ENCODE results near the gene KCNJ6. TPM values are rescaled to one million over a fixed set of nuclear protein-coding genes. Genes with fewer than 3 reads are reported as not detected.
"Not testable (repeated sequence)": the region's sequence is repeated elsewhere in the genome, so short reads cannot be mapped to it uniquely, and the experiment has no call there.

Gene KCNJ6
- total and polyA plus RNA-seq, 7 experiments from 2014 or later = 0.01 TPM; not detected in 6

DNA sequence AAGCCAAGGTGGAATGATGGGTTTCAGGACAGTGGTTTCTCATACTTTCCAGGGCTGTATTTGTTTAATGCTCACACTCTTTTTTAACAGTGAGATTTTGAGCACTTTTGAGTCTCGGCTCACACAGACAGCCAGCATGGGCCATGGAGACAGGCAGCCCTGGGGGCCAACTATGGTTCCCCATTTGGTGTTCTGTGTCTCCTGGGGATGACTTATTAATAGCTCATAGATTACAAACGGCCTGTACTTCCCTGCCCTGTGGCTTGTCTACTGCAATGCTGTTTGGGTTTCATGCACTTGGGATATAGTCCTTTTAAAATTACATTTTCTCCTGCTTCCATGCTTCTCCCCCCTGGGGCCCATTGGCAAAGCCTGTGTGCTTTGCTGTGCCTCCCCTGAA lies 178.3 kb downstream of the KCNJ6 start:
- no peaks in the 10 kb centered on the region for H3K4me1 Mint-ChIP-seq

GRCh38 chr21:37737507-37737906 lies 178.8 kb downstream of the KCNJ6 start:
- ChIA-PET POLR2A (no interaction called here), CTCF (no interaction called here)
- no peaks in the 10 kb centered on the region for H3K9me3 ChIP-seq (ENCODE audit: control insufficient read depth in 2 of 3, low read length in 3 of 3)
- H3K4me1 ChIP-seq (ENCODE audit: control insufficient read depth in 2 of 2, insufficient read depth in 2 of 2, low read length in 2 of 2) = no peaks in the 10 kb centered on the region
- DNase-seq = no peak
- H3K27ac ChIP-seq (ENCODE audit: low read depth, low read length) = no peak overlapping the region
- H3K36me3 ChIP-seq (ENCODE audit: control insufficient read depth in 2 of 3, insufficient read depth in 3 of 3, low read length in 3 of 3) = no peaks in the 10 kb centered on the region
- ATAC-seq = no peak
- H3K27me3 Mint-ChIP-seq = peaks cover 4 to 44% (median 18%) of the 10 kb centered on the region in 5 donors
- intact Hi-C loops (cut with micrococcal nuclease) = no loop called here
- no peaks in the 10 kb centered on the region for H3K4me1 Mint-ChIP-seq
- no peaks in the 10 kb centered on the region for H3K36me3 Mint-ChIP-seq
- no peaks in the 10 kb centered on the region for H3K27me3 ChIP-seq (ENCODE audit: control insufficient read depth in 2 of 2, insufficient read depth in 2 of 2, low read length in 2 of 2)
- H3K9me3 Mint-ChIP-seq = no peaks in the 10 kb centered on the region
- H3K27ac Mint-ChIP-seq = no peak overlapping the region
- H3K4me3 ChIP-seq (ENCODE audit: low read length) = no peak overlapping the region
- no peak overlapping the region for H3K4me3 Mint-ChIP-seq

More for the DNA sequence above, 178.3 kb downstream of the KCNJ6 start:
- Histone ChIP-seq H3K4me3 (ENCODE audit: low read length) (no peak overlapping the region), H3K9me3 (ENCODE audit: control insufficient read depth in 2 of 3, low read length in 3 of 3) (no peaks in the 10 kb centered on the region), H3K27me3 (ENCODE audit: control insufficient read depth in 2 of 2, insufficient read depth in 2 of 2, low read length in 2 of 2) (no peaks in the 10 kb centered on the region), H3K4me1 (ENCODE audit: control insufficient read depth in 2 of 2, insufficient read depth in 2 of 2, low read length in 2 of 2) (no peaks in the 10 kb centered on the region), H3K27ac (ENCODE audit: low read depth, low read length) (no peak overlapping the region), H3K36me3 (ENCODE audit: control insufficient read depth in 2 of 3, insufficient read depth in 3 of 3, low read length in 3 of 3) (no peaks in the 10 kb centered on the region)
- Mint-ChIP-seq H3K27ac (no peak overlapping the region), H3K9me3 (no peaks in the 10 kb centered on the region), H3K4me3 (no peak overlapping the region), H3K36me3 (no peaks in the 10 kb centered on the region), H3K27me3 (peaks cover 4 to 48% (median 16%) of the 10 kb centered on the region in 5 donors)
- intact Hi-C loops (cut with micrococcal nuclease) = no loop called here
- no peak for ATAC-seq
- ChIA-PET CTCF (no interaction called here), POLR2A (no interaction called here)
- DNase-seq = no peak

GRCh38 chr21:37734846-37735245 lies 181.4 kb downstream of the KCNJ6 start:
- Mint-ChIP-seq H3K27ac (no peak overlapping the region), H3K27me3 (peaks cover 4 to 43% (median 23%) of the 10 kb centered on the region in 5 donors), H3K36me3 (no peaks in the 10 kb centered on the region), H3K9me3 (no peaks in the 10 kb centered on the region), H3K4me1 (no peaks in the 10 kb centered on the region), H3K4me3 (no peak overlapping the region)
- ATAC-seq = no peak
- no peaks in the 10 kb centered on the region for H3K36me3 ChIP-seq (ENCODE audit: control insufficient read depth in 2 of 3, insufficient read depth in 3 of 3, low read length in 3 of 3)
- intact Hi-C loops (cut with micrococcal nuclease) = no loop called here
- no peak for DNase-seq
- H3K4me3 ChIP-seq (ENCODE audit: low read length) = no peak overlapping the region
- CTCF ChIA-PET = no interaction called here
- H3K27me3 ChIP-seq (ENCODE audit: control insufficient read depth in 2 of 2, insufficient read depth in 2 of 2, low read length in 2 of 2) = no peaks in the 10 kb centered on the region
- H3K4me1 ChIP-seq (ENCODE audit: control insufficient read depth in 2 of 2, insufficient read depth in 2 of 2, low read length in 2 of 2) = no peaks in the 10 kb centered on the region
- no peak overlapping the region for H3K27ac ChIP-seq (ENCODE audit: low read depth, low read length)
- POLR2A ChIA-PET = no interaction called here
- no peaks in the 10 kb centered on the region for H3K9me3 ChIP-seq (ENCODE audit: control insufficient read depth in 2 of 3, low read length in 3 of 3)

DNA sequence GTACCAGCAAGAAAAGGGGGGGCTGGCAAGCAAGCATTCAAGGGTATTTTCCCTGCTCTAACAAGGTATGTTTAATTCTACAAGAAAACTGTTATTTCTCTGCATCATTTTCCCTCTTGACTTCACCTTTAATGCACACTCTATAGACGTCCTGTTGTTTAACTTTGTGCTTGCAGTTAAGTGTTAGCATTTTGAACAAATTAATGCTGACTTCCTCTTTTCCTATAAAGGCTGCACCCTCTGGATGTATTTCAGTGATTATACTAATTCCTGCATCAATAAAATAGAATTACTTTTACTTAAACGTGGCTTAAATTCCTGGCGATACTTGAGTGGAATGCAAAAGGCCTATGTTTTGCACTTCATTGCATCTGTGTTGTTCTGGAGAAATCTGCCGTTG lies 183.3 kb downstream of the KCNJ6 start:
- H3K27ac ChIP-seq (ENCODE audit: low read depth, low read length) = no peak overlapping the region
- no peaks in the 10 kb centered on the region for H3K9me3 ChIP-seq (ENCODE audit: control insufficient read depth in 2 of 3, low read length in 3 of 3)
- H3K36me3 ChIP-seq (ENCODE audit: control insufficient read depth in 2 of 3, insufficient read depth in 3 of 3, low read length in 3 of 3) = no peaks in the 10 kb centered on the region
- H3K4me3 ChIP-seq (ENCODE audit: low read length) = no peak overlapping the region
- Mint-ChIP-seq H3K4me1 (no peaks in the 10 kb centered on the region), H3K27ac (no peak overlapping the region), H3K27me3 (peaks cover 0 to 41% (median 24%) of the 10 kb centered on the region in 5 donors), H3K36me3 (no peaks in the 10 kb centered on the region), H3K9me3 (no peaks in the 10 kb centered on the region), H3K4me3 (no peak overlapping the region)
- intact Hi-C loops (cut with micrococcal nuclease) = no loop called here
- ChIA-PET CTCF (no interaction called here), POLR2A (no interaction called here)
- DNase-seq = no peak
- no peaks in the 10 kb centered on the region for H3K27me3 ChIP-seq (ENCODE audit: control insufficient read depth in 2 of 2, insufficient read depth in 2 of 2, low read length in 2 of 2)
- H3K4me1 ChIP-seq (ENCODE audit: control insufficient read depth in 2 of 2, insufficient read depth in 2 of 2, low read length in 2 of 2) = no peaks in the 10 kb centered on the region
- no peak for ATAC-seq

DNA sequence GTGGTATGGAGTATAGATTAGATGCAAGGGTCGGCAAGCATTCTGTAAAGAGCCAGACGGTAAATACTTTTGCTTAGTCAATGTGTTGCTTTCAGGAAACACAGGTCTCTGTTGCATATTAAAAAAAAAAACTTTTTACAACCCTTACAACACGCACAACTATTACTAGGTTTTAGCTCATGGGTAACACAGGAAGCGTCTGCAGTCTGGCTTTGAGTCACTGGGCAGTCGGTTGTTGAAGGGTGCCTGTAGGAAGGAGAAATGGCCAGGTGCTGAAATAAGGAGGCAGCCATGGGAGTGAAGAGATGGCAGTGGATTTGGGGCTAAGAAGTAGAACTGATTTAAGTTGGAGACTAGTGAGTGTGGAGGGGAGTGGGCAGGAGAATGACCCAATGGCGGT lies 192.1 kb downstream of the KCNJ6 start:
- ChIA-PET CTCF (no interaction called here), POLR2A (no interaction called here)
- DNase-seq (no peak), ATAC-seq (no peak)
- Histone ChIP-seq H3K27me3 (ENCODE audit: control insufficient read depth in 2 of 2, insufficient read depth in 2 of 2, low read length in 2 of 2) (no peaks in the 10 kb centered on the region), H3K9me3 (ENCODE audit: control insufficient read depth in 2 of 3, low read length in 3 of 3) (no peaks in the 10 kb centered on the region), H3K36me3 (ENCODE audit: control insufficient read depth in 2 of 3, insufficient read depth in 3 of 3, low read length in 3 of 3) (no peaks in the 10 kb centered on the region), H3K4me3 (ENCODE audit: low read length) (no peak overlapping the region), H3K4me1 (ENCODE audit: control insufficient read depth in 2 of 2, insufficient read depth in 2 of 2, low read length in 2 of 2) (no peaks in the 10 kb centered on the region), H3K27ac (ENCODE audit: low read depth, low read length) (no peak overlapping the region)
- Mint-ChIP-seq H3K27ac (no peak overlapping the region), H3K27me3 (peaks cover 0 to 60% (median 53%) of the 10 kb centered on the region in 5 donors), H3K36me3 (no peaks in the 10 kb centered on the region), H3K4me1 (no peaks in the 10 kb centered on the region), H3K9me3 (peaks cover 0 to 9% (median 0%) of the 10 kb centered on the region in 11 donors), H3K4me3 (no peak overlapping the region)
- intact Hi-C loops (cut with micrococcal nuclease) = no loop called here

DNA sequence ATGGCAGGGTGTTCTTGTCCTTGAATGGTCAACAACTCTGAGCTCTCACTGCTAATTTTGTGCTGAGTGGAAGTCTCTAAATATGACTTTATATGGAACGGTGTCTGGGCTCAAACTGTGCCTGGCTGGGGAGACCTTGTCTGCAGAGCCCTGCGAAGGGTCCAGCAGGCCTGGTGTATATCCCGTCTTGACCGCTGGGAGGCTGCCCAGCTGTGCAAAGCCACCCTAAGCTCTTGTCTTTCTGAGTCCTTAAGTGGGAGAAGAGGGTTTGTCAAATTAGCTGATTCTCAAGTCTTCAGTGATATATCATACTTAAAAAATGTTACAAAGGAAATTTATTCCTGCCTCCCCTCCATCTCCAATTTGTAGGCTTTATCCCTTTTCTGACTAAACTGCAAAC lies 198.7 kb downstream of the KCNJ6 start:
- Mint-ChIP-seq H3K4me1 (no peaks in the 10 kb centered on the region), H3K4me3 (no peak overlapping the region), H3K36me3 (no peaks in the 10 kb centered on the region), H3K9me3 (peaks cover 0 to 5% (median 0%) of the 10 kb centered on the region in 11 donors), H3K27me3 (peaks cover 0 to 65% (median 54%) of the 10 kb centered on the region in 5 donors), H3K27ac (no peak overlapping the region)
- H3K4me1 ChIP-seq (ENCODE audit: control insufficient read depth in 2 of 2, insufficient read depth in 2 of 2, low read length in 2 of 2) = no peaks in the 10 kb centered on the region
- ATAC-seq (no peak), DNase-seq (no peak)
- no peak overlapping the region for H3K27ac ChIP-seq (ENCODE audit: low read depth, low read length)
- intact Hi-C loops (cut with micrococcal nuclease) = no loop called here
- H3K36me3 ChIP-seq (ENCODE audit: control insufficient read depth in 2 of 3, insufficient read depth in 3 of 3, low read length in 3 of 3) = no peaks in the 10 kb centered on the region
- CTCF ChIA-PET = no interaction called here
- H3K27me3 ChIP-seq (ENCODE audit: control insufficient read depth in 2 of 2, insufficient read depth in 2 of 2, low read length in 2 of 2) = no peaks in the 10 kb centered on the region
- POLR2A ChIA-PET = no interaction called here
- H3K4me3 ChIP-seq (ENCODE audit: low read length) = no peak overlapping the region
- no peaks in the 10 kb centered on the region for H3K9me3 ChIP-seq (ENCODE audit: control insufficient read depth in 2 of 3, low read length in 3 of 3)

GRCh38 chr21:37712569-37712934 lies 203.7 kb downstream of the KCNJ6 start:
- intact Hi-C loops (cut with micrococcal nuclease) = loop anchor here in 1 of 2 donors (1.0 kb wide), 1 partner anchor 644 kb away; no protein-coding TSS in a partner anchor
- POLR2A ChIA-PET; H3K9me3 Mint-ChIP-seq; H3K4me1 ChIP-seq (ENCODE audit: control insufficient read depth in 2 of 2, insufficient read depth in 2 of 2, low read length in 2 of 2); H3K27me3 ChIP-seq (ENCODE audit: control insufficient read depth in 2 of 2, insufficient read depth in 2 of 2, low read length in 2 of 2); H3K4me3 Mint-ChIP-seq; H3K27ac Mint-ChIP-seq; H3K27ac ChIP-seq (ENCODE audit: low read depth, low read length); H3K4me3 ChIP-seq (ENCODE audit: low read length); H3K36me3 Mint-ChIP-seq; H3K9me3 ChIP-seq (ENCODE audit: control insufficient read depth in 2 of 3, low read length in 3 of 3); H3K4me1 Mint-ChIP-seq; H3K36me3 ChIP-seq (ENCODE audit: control insufficient read depth in 2 of 3, insufficient read depth in 3 of 3, low read length in 3 of 3); ATAC-seq; DNase-seq: not testable (repeated sequence)
- CTCF ChIA-PET = interaction anchor here (0.7 kb wide), 1 partner anchor 1335 kb away, joined by 5 read pairs; no protein-coding TSS in a partner anchor
- H3K27me3 Mint-ChIP-seq = peaks cover 21 to 62% (median 48%) of the 10 kb centered on the region in 5 donors
